Anterior cingulate cortex (tissue), 58 donors: Measurements from ENCODE around the gene POGLUT3.
A peak's percentile ranks its signal among the peaks of the same experiment; 100 is the strongest.

Experiments
- DNase-seq, 58 donors: peaks; one replicate each; lab custom pipeline; 2025; lab: John Stamatoyannopoulos, UW

POGLUT3 gene

GRCh38 chr11:108501396-108501795 lies 3.2 kb upstream of the POGLUT3 start:
- no peak for DNase-seq

GRCh38 chr11:108500721-108501120 lies 2.5 kb upstream of the POGLUT3 start:
- no peak for DNase-seq

- DNase-seq, result no peak
Observed at GRCh38 chr11:108500169-108500568, 2.0 kb upstream of the POGLUT3 start.

GRCh38 chr11:108498816-108499408 lies 728 bp upstream of the POGLUT3 start:
- peak in 1 of 58 donors; percentile 1 for DNase-seq

- DNase-seq, result peak in 51 of 58 donors; percentile 9 to 76 (median 37)
Observed at GRCh38 chr11:108497317-108498045, 703 bp downstream of the POGLUT3 start.

- DNase-seq, result no peak
Observed at GRCh38 chr11:108496643-108497256, 1.4 kb downstream of the POGLUT3 start.

- no peak for DNase-seq
Observed at GRCh38 chr11:108495326-108495725, 2.9 kb downstream of the POGLUT3 start.

GRCh38 chr11:108494182-108494581 lies 4.0 kb downstream of the POGLUT3 start:
- DNase-seq, result no peak

GRCh38 chr11:108491936-108492335 lies 6.2 kb downstream of the POGLUT3 start:
- DNase-seq, result no peak

- DNase-seq, result no peak
Observed at GRCh38 chr11:108486828-108487227, 11.4 kb downstream of the POGLUT3 start.

- no peak for DNase-seq
Observed at GRCh38 chr11:108486331-108486730, 11.9 kb downstream of the POGLUT3 start.

GRCh38 chr11:108483163-108483562 lies 15.0 kb downstream of the POGLUT3 start:
- DNase-seq, result no peak

- peak in 3 of 58 donors; percentile 4 to 26 (median 16) for DNase-seq
Observed at GRCh38 chr11:108474664-108475463, 23.3 kb downstream of the POGLUT3 start.

GRCh38 chr11:108472681-108473080 lies 25.5 kb downstream of the POGLUT3 start:
- no peak for DNase-seq

- no peak for DNase-seq
Observed at GRCh38 chr11:108468478-108468864, 29.7 kb downstream of the POGLUT3 start.

GRCh38 chr11:108467091-108467823 lies 30.9 kb downstream of the POGLUT3 start, which contains the start of gene C11orf65:
TSS of gene C11orf65 (minus strand) at chr11:108467529. CDS start at chr11:108461559, 5,970 bp downstream.
- DNase-seq, result peak; percentile 62 to 98 (median 93)

- DNase-seq, result no peak
Observed at GRCh38 chr11:108466405-108466804, 31.8 kb downstream of the POGLUT3 start.

GRCh38 chr11:108453207-108453835 lies 44.9 kb downstream of the POGLUT3 start:
- no peak for DNase-seq
